Erythroblast (primary cell): ENCODE results near the gene CX3CL1.

Source experiments
- GATA1 ChIP-seq: IDR thresholded peaks from 2 replicates; pipeline ENCODE4 v1.6.1; 2011; ENCODE audit warnings: low read depth, mild to moderate bottlenecking, control low read depth, low read length, moderate library complexity
- POLR2A ChIP-seq: IDR thresholded peaks from 2 replicates; pipeline ENCODE4 v1.6.1; 2011; ENCODE audit warnings: mild to moderate bottlenecking, low read length

GRCh38 chr16:57409065-57409464 is 36.8 kb downstream of the CX3CL1 start:
- TF ChIP-seq POLR2A (no peak), GATA1 (no peak)
